A549 treated with Hydrocortisone at 1 μM for 4 hours (cell line): ENCODE data around the gene TARS3. TPM values are rescaled to one million over a fixed set of nuclear protein-coding genes. Genes with fewer than 3 reads are reported as not detected.

Experiments used
- total RNA-seq: library from RNA; stranded (reverse); fragments of 200-300 nt; extraction: Qiagen RNA extraction; gene quantifications from 5 replicates; pipeline ENCODE4 v1.2.3, GENCODE V29; 2022

TARS3 gene
- total RNA-seq: 6.5 to 9.9 TPM (median 7.7 TPM) in 5 replicates

DNA sequence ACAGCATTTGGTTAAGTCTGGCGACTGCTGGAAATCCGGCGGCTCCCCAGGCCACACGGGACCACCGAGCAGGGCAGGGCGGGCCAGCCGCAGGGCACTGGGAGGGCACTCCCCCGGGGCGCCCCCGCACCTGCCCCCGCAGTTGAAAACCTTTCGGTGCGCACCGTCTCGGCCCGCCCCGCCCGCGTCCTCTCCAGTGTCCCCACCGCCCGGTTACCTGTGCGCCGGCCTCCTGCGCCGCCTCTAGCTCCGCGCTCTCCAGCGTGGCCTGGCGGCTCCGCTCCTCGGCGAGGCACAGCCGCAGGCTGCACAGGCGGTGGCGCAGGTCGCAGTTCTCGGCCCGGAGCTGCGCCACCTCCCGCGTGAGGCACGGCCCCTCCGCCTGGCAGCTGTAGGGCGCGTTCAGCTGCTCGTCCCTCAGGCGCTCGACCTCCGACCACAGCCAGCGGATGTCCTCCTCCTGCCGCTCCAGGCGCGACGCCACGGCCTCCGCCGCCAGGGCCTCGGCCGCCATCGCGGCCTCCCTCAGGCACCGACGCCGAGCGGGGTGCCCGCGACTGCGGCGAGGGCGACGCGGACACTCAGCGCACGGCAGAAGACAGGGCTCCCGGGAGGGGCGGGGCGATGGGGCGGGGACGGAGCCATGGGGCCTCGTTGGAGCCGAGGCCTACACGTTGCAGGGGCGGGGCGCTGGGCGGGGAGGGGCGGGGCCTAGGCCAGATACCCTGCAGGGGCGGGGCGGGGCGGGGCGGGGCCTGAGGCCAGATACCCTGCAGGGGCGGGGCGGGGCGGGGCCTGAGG, at the start of gene TARS3:
TSS of gene TARS3 (minus strand) at position 600 of the 801 bp plus-strand sequence. CDS start at position 514, 86 bp downstream.

DNA sequence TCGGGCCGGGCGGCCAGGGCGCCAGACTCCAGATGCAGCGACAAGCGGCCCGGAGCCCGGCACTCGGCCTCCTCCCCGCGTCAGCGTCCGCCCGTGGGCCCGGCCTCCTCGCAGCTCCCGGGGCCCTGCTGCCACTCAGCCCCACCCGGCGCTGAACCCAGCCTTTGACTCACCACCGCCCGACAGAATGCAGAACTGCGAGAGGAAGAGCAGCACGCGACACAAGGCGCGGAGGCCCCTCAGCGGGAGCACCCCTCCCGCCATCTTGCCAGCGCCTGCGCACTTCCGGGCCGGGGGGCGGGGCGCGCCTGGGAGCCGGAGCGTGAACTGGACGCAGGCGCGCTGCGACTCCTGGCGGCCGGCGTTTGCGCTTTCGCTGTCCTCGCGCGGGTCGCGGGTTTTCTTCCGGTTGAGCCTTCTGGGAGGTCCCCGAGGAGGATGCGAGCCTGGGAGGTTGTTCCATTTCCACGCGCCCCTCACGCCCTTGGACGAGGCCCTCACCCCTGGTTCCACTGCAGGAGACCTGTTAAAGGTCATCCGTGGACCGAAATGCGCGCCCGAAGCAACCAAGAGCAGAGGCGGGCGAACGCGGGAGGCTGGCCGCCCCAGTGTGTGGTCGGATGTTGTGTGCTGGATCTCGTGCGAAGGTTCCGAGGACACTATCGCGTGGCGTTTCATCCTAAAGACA, 72.0 kb downstream of the TARS3 start, which contains the start of gene TM2D3:
TSS of gene TM2D3 (minus strand) at position 284 of the 688 bp plus-strand sequence. CDS start at position 264, 20 bp downstream.

Other genes with a start within 250 kb of the TARS3 start
- 11.5 to 12.9 TPM (median 12.2 TPM) in 5 replicates for gene PCSK6, start 234.8 kb downstream of the TARS3 start, total RNA-seq
- 30.5 to 31.7 TPM (median 31.2 TPM) in 5 replicates for gene TM2D3, start 72.1 kb downstream of the TARS3 start, total RNA-seq
- not detected in 5 replicates for gene OR4F6, start 79.0 kb upstream of the TARS3 start, total RNA-seq
- not detected in 5 replicates for gene OR4F15, start 87.7 kb upstream of the TARS3 start, total RNA-seq